ENCODE data around the gene TDRD7.

TDRD7 gene

GRCh38 chr9:97526895-97527575, 115.1 kb downstream of the TDRD7 start:
- H3K4me3 ChIP-seq (ENCODE audit: severe bottlenecking), result no peak overlapping the region
- no peak overlapping the region for H3K27ac ChIP-seq (ENCODE audit: poor library complexity, severe bottlenecking)
- DNase-seq (ENCODE audit: low spot score) (no peak), ATAC-seq (ENCODE audit: low read depth) (no peak)
- peaks cover 9% of the 10 kb centered on the region for H3K4me1 ChIP-seq (ENCODE audit: insufficient read depth, poor library complexity, severe bottlenecking)
- no peaks in the 10 kb centered on the region for H3K9me3 ChIP-seq (ENCODE audit: severe bottlenecking)
- TF ChIP-seq, protein P1, sequence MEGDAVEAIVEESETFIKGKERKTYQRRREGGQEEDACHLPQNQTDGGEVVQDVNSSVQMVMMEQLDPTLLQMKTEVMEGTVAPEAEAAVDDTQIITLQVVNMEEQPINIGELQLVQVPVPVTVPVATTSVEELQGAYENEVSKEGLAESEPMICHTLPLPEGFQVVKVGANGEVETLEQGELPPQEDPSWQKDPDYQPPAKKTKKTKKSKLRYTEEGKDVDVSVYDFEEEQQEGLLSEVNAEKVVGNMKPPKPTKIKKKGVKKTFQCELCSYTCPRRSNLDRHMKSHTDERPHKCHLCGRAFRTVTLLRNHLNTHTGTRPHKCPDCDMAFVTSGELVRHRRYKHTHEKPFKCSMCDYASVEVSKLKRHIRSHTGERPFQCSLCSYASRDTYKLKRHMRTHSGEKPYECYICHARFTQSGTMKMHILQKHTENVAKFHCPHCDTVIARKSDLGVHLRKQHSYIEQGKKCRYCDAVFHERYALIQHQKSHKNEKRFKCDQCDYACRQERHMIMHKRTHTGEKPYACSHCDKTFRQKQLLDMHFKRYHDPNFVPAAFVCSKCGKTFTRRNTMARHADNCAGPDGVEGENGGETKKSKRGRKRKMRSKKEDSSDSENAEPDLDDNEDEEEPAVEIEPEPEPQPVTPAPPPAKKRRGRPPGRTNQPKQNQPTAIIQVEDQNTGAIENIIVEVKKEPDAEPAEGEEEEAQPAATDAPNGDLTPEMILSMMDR (IDR thresholded peaks at IDR 0.05; ENCODE audit: poor library complexity, severe bottlenecking), result no peak
- H3K27me3 ChIP-seq (ENCODE audit: insufficient read depth, poor library complexity, severe bottlenecking), result no peaks in the 10 kb centered on the region
- H3K36me3 ChIP-seq (ENCODE audit: low read depth), result no peaks in the 10 kb centered on the region

- no peak for ATAC-seq (ENCODE audit: low read depth)
- H3K27ac ChIP-seq (ENCODE audit: poor library complexity, severe bottlenecking), result no peak overlapping the region
- no peak for DNase-seq (ENCODE audit: low spot score)
- no peaks in the 10 kb centered on the region for H3K36me3 ChIP-seq (ENCODE audit: low read depth)
- H3K27me3 ChIP-seq (ENCODE audit: insufficient read depth, poor library complexity, severe bottlenecking), result no peaks in the 10 kb centered on the region
- H3K4me3 ChIP-seq (ENCODE audit: severe bottlenecking), result no peak overlapping the region
- H3K4me1 ChIP-seq (ENCODE audit: insufficient read depth, poor library complexity, severe bottlenecking), result peaks cover 9% of the 10 kb centered on the region
- H3K9me3 ChIP-seq (ENCODE audit: severe bottlenecking), result no peaks in the 10 kb centered on the region
- TF ChIP-seq, protein P1 (IDR thresholded peaks at IDR 0.05; ENCODE audit: poor library complexity, severe bottlenecking), result no peak
Measured at GRCh38 chr9:97527626-97528528, 116.0 kb downstream of the TDRD7 start.

DNA sequence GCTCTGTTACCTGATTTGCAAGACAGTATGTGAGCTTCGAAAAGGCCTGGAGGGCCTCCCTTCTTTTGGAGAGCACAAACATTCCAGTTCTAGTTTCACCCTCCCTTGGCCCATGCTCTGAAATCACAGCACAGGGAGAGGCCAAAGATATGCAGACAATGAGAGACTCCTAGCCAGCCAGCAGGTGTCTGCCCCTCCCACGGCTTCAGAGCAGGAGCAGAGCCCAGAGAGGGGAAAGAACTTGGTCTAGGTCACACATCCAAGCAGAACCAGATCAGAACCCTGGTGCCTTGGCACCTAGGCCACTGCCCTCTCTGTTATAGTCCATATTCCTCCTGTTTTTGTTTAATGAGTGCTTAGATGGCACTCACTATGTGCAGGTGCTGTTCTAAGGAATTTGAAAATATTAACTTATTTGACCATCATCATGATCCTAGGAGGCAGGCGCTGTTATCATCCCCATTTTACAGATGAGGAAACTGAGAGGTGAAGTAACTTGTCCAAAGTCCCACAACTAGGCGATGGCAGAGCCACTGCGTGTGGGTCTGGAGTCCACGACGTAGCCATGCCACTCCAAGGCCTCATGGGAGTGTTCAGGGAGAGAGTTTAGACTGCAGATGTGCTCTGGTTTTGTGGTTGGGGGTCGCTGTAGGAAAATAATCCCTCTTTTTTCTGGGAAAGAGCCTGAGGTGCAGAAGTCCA, 116.8 kb downstream of the TDRD7 start:
- H3K4me3 ChIP-seq (ENCODE audit: severe bottlenecking), result no peak overlapping the region
- H3K4me1 ChIP-seq (ENCODE audit: insufficient read depth, poor library complexity, severe bottlenecking), result peaks cover 9% of the 10 kb centered on the region
- H3K27me3 ChIP-seq (ENCODE audit: insufficient read depth, poor library complexity, severe bottlenecking), result no peaks in the 10 kb centered on the region
- TF ChIP-seq, protein P1 (IDR thresholded peaks at IDR 0.05; ENCODE audit: poor library complexity, severe bottlenecking), result no peak
- H3K27ac ChIP-seq (ENCODE audit: poor library complexity, severe bottlenecking), result no peak overlapping the region
- DNase-seq (ENCODE audit: low spot score) (no peak), ATAC-seq (ENCODE audit: low read depth) (no peak)
- no peaks in the 10 kb centered on the region for H3K9me3 ChIP-seq (ENCODE audit: severe bottlenecking)
- no peaks in the 10 kb centered on the region for H3K36me3 ChIP-seq (ENCODE audit: low read depth)

DNA sequence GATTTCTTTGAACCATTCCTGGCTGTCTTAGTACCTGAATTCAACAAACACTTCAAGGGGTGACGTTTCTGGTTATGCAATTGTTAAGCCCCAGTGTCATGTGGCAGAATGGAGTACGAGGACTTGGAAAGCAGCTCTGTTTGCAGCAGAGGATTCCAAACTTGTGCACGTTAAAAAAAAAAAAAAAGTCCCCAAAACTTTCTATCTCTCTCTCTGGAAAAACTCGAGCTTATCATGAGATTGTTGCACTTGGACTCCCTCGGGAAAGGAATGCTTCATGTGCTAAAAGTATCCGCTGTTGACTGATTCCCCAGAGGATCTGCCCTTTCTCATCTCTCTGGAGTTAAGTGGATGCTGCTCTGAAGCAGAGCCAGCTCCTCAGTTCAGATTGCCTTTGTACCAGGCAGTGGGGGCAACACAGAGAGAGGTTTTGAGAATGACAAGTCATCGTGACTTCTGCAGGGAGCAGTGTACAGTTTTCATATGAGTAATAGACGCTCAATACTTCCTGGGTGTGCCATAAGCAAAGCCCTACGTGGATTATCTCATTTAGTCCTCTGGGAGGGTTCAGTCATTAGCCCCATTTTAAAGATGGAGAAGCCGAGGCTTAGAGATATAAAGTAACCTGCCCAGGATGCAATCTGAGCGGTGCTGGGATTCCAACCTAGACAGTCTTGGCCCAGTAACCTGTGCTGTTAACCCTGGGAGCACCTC, 117.6 kb downstream of the TDRD7 start:
- no peak overlapping the region for H3K4me3 ChIP-seq (ENCODE audit: severe bottlenecking)
- peak; percentile 33; the same call in 1 of the 3 replicates for ATAC-seq (ENCODE audit: low read depth)
- H3K27me3 ChIP-seq (ENCODE audit: insufficient read depth, poor library complexity, severe bottlenecking), result no peaks in the 10 kb centered on the region
- DNase-seq (ENCODE audit: low spot score), result no peak
- TF ChIP-seq, protein P1 (IDR thresholded peaks at IDR 0.05; ENCODE audit: poor library complexity, severe bottlenecking), result no peak
- H3K9me3 ChIP-seq (ENCODE audit: severe bottlenecking), result no peaks in the 10 kb centered on the region
- peaks cover 9% of the 10 kb centered on the region for H3K4me1 ChIP-seq (ENCODE audit: insufficient read depth, poor library complexity, severe bottlenecking)
- no peaks in the 10 kb centered on the region for H3K36me3 ChIP-seq (ENCODE audit: low read depth)
- H3K27ac ChIP-seq (ENCODE audit: poor library complexity, severe bottlenecking), result no peak overlapping the region
